ENCODE measurements around the gene PBX3. TPM values are rescaled to one million over a fixed set of nuclear protein-coding genes. Genes with fewer than 3 reads are reported as not detected.

PBX3 gene
- polyA plus RNA-seq, 1 donor, result 11.2 TPM

DNA sequence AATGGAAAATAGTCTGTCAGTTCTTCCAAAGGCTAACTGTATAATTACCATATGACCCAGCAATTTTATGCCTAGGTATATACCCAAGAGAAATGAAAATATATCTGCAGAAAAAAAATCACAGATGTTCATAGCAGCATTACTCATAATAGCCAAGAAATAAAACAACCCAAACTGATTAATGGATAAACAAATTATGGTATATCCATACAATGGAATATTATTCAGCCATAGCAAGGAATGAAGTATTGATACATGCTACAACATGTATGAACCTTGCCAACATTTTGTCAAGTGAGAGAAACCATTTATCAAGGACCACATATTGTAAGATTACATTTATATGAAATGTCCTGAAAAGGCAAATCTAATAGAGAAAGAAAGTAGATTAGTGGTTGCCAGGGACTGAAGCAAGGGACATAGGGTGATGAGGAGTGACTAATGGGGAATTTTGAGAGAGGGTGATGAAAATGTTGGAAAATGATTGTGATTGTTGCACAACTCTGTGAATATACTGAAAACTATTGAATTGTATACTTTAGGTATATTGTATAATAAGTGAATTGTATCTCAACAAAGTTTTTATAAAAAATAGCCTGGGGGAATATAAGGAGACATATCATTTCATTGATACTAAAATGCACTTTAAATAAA is 114.4 kb downstream of the PBX3 start:
- DNase-seq (ENCODE audit: low read depth), result no peak

DNA sequence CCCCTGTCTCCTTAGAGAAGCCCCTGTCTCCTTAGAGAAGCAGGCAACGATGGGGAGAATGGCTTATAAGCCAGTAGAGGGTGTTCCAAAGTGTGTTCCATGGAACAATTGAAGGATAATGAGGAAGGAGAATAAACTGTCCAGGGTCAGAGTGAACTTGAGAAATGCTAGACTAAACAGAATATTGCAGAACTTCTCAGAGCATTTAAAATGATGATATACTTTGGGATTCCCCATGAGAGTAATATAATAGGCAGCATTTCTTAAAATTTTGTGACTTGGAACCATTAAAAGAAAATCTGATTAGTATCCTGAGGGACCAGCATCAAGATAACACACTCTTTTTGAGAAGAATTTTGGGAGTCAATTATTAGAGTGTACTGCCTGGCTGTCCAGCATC is 116.8 kb downstream of the PBX3 start:
- no peak for DNase-seq (ENCODE audit: low read depth)

- no peak for DNase-seq (ENCODE audit: low read depth)
Observed at GRCh38 chr9:125867751-125868415, 120.7 kb downstream of the PBX3 start.

DNA sequence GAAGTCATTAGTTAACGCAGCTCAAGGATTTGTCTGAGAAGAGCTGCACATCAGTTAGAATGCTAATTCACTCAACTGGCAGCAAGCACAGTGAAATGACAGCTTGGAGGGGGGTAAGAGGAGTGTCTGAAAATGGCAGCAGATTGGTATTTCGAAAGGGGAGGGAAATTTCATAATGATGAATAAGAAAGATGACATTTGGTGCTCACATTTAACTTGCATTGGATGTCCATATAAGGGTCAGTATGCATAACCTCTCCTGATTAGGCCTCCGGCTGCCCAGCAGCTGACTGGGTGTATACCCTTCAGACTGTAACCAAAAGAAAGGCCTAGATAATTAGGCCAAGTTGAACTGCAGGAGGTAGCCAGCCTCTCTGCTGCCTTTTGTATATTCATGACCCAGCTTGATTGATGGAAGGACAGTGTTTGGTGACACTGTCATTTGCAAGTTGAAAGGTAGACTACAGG is 131.0 kb downstream of the PBX3 start:
- DNase-seq (ENCODE audit: low read depth), result no peak

DNA sequence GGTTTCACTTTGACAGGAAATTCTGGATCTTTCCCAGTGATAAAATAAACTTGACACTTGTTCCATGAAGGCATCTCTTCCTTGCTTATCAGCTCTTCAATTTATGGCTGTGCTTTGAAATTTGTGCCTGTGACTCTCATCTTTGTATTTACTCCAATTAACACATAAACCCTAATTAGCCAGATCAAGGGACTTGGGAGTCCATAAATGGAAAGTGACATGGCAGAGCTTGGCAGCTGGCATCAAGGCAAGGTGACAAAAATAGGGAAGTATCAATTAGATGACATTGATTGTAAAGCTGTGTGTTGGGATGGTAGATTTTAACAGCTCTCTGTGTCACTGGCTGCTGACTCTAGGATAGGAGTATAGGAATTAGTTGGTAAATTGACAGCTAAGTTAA is 133.9 kb downstream of the PBX3 start:
- DNase-seq (ENCODE audit: low read depth), result no peak

DNA sequence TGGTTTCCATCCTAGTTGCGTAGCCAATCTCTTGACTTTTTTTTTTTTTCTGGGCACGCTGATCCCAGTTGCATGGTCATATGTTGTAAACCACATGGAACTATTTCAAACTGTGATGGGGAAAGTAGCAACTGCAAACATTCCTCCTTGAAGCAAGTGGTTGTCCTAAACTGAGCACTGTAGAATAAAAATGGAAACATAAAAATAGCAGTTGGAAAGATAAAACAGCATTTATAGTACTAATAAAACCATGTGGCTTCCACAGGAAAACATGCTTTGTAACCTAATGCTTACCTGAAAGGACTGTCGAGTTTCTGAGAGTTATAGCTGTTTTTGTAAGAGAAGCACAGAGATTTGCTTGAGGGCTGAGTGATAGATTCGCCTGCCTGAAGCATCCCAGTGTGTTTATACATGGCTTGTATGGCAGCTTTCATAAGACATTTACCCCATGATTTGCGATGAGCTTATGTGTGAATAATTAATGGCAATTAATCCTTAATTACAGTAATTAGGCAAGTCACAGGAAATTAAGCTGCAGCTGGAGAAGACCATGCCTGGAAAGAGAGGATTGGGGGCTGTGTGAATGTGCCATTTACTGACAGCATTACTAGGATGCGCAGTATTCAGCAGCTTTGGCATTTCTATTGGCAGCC is 136.5 kb downstream of the PBX3 start:
- no peak for DNase-seq (ENCODE audit: low read depth)

DNA sequence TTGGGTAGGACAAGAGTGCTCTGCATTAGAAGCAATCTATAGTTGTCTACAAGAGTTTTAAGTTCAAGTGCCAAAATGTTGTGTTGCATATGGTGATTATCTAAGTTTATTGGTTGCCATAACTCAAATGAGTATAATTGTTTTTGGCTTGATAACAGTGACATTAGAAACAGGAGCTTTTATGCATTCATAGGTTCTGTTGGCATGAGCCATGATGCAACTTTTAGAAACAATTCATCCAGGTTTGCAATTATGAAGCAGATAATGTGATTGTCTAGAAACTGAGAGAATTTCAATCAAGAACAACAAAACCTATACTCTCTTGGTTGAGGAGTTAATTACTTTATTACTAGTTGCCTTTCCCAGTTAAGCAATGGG is 137.0 kb downstream of the PBX3 start:
- DNase-seq (ENCODE audit: low read depth), result no peak

DNA sequence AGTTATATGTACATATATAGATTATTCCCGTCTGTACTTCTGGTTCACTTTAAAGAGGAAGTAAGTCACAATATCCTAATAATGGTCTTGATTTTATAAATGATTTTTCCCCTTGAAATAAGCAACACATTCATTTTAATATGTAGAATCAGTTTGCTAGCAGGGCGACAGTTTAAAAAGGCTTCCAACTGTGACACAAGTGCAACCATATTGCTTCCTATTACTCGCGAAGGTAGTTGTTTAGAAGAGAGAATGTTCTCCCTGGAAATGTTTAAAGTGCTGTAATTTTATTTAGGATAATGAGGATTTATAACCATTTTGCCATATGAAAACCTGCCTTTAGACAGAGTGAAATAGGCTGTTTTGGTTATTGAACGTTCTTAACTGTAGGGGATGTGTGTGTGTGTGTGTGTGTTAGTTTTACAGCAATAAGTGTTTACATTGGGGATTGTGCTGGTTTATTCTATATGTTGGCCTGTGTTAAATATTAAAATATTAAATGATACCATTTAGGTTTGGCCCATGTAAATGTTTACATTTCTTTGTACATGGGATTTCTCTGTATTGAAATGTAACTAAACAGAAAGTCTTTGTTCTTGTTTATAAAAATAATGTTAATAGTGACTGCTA is 138.3 kb downstream of the PBX3 start:
- no peak for DNase-seq (ENCODE audit: low read depth)

GRCh38 chr9:125886365-125886764 is 139.2 kb downstream of the PBX3 start:
- DNase-seq (ENCODE audit: low read depth), result no peak

DNA sequence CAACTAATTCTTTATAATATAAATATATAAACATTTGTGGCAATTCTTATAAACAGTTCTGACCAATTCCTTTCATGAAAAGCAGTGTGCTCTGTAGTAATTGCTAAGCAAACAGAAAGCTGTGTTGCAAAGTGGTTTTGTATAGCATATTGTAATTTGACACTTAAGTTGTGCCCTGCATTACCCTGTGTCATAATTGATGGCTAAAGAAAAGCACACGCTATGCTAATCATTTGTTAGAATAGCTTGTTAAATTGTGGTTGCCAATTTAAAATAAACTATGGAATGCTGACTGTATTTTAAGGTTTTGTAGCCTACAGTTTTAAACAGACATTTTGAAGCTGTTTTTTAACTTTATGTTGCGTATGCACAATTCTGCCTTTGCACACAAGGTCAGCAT is 140.0 kb downstream of the PBX3 start:
- no peak for DNase-seq (ENCODE audit: low read depth)

GRCh38 chr9:125888211-125888610 is 141.0 kb downstream of the PBX3 start:
- no peak for DNase-seq (ENCODE audit: low read depth)

- no peak for DNase-seq (ENCODE audit: low read depth)
Observed at GRCh38 chr9:125889112-125889475, 141.9 kb downstream of the PBX3 start.

DNA sequence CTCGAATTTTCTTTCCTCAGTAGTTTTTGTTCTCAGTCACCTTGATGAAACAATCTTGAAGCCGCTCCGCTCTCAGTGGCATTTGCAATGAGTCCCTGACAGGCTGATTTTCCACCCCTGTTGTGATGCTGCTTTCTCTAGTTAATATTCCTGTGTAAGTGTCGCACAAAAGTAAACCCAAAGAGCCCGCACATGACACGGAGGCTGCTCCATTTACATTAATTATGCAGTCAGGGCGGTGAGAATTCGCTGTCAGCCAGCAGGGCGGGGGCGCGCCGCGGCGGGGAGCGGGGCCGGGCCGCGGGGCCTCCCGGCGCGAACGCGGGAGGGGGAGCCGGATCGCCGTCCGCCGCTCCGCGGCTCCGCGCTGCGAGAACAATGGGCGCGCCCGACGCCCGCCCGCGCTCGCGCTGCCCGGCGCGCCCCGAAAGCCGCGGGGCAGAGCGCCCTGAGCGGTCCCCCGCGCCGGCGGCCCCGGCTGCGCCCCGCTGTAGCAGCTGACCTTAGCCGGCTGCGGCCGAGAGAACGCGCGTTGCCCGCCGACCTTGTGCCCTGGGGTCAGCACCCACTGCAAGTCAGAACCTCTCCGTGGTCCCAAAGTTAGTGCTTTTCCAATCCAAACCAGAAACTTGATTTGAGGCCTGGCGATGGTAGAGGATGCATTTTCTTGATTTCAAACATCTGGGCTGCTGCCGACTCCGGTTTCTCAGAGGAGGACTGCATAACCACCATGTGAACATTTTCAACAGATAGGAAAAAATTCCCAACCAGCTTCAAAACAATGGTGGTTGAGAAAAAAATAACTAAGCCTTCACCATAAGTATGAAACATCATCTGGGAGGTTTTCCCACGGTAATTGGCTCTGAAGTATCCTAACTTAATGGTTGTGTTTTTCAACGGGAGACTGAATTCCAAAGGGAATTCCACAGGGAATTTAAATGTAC is 142.6 kb downstream of the PBX3 start:
- DNase-seq (ENCODE audit: low read depth), result no peak

- DNase-seq (ENCODE audit: low read depth), result no peak
Observed at GRCh38 chr9:125890826-125891225, 143.7 kb downstream of the PBX3 start.

DNA sequence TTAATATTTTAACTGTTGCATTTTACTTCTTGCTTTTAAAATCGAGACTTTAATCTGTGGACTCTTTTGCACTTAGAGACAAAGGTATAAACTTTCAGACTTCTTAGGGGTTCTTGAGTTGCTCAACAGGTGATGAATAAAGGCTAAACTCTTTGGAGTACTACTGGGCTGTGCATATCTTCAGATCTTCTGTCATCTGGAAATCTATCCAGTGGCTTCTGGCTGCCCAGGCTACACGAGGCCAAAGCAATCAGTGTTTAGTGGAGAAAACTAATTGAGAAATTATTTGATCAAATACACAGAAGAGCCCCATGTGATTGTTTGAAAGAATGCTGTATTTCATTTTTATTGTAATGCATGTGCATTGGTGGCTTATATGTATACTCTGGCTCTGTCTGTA is 146.1 kb downstream of the PBX3 start:
- DNase-seq (ENCODE audit: low read depth), result no peak

- DNase-seq (ENCODE audit: low read depth), result no peak
Observed at GRCh38 chr9:125894566-125894965, 147.4 kb downstream of the PBX3 start.

- no peak for DNase-seq (ENCODE audit: low read depth)
Observed at GRCh38 chr9:125896404-125896803, 149.2 kb downstream of the PBX3 start.

DNA sequence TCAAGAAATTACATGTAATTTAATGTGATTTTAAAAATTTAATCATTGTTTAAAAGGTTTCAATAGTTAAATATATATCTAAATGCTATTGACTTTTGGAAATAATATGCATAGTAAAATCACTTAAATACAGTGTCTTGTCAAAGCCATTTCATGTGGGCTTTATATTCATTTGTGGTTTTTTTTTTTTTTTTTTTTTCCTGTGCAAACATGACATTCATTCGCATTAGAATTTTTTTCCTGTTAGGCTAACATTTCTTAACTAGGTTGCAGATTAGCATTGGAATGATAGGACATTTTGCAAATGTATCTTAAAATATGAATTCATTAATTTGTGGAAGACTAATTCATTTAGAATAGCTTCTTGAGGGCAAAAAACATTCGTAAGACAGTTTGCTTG is 149.8 kb downstream of the PBX3 start:
- DNase-seq (ENCODE audit: low read depth), result no peak

- DNase-seq (ENCODE audit: low read depth), result no peak
Observed at GRCh38 chr9:125897481-125897880, 150.3 kb downstream of the PBX3 start.

DNA sequence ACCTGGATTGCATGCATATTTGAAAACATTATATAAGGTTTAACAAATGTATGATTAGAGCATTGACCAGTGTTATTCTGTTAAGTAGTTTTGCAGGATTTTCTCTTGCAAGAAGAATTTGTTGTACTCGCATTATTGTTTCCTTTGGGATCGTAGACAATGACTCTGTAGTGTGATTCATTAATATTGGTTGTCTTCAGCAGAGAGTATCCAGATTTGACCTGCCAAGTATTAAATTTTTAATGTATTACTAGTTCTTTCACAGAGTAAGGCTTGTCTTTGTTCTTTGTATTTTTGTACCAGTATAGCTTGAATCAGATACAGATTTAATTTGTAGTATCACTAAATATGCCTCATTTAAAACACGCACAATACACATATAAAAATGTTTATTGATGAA is 155.0 kb downstream of the PBX3 start:
- DNase-seq (ENCODE audit: low read depth), result no peak

GRCh38 chr9:125902831-125903512 is 155.8 kb downstream of the PBX3 start:
- DNase-seq (ENCODE audit: low read depth), result no peak
